Stimulated activated CD4-positive, alpha-beta T cell treated with anti-CD3 and anti-CD28 coated beads, Interleukin-4, amount 100 ng/mL, for 1 hour (primary cell): ENCODE results near the gene TMEM130.

Experiments used
- DNase-seq: peaks from one replicate; pipeline ENCODE4 v3.0.0-alpha.2; 2020

TMEM130 gene, protein sequence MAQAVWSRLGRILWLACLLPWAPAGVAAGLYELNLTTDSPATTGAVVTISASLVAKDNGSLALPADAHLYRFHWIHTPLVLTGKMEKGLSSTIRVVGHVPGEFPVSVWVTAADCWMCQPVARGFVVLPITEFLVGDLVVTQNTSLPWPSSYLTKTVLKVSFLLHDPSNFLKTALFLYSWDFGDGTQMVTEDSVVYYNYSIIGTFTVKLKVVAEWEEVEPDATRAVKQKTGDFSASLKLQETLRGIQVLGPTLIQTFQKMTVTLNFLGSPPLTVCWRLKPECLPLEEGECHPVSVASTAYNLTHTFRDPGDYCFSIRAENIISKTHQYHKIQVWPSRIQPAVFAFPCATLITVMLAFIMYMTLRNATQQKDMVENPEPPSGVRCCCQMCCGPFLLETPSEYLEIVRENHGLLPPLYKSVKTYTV

DNA sequence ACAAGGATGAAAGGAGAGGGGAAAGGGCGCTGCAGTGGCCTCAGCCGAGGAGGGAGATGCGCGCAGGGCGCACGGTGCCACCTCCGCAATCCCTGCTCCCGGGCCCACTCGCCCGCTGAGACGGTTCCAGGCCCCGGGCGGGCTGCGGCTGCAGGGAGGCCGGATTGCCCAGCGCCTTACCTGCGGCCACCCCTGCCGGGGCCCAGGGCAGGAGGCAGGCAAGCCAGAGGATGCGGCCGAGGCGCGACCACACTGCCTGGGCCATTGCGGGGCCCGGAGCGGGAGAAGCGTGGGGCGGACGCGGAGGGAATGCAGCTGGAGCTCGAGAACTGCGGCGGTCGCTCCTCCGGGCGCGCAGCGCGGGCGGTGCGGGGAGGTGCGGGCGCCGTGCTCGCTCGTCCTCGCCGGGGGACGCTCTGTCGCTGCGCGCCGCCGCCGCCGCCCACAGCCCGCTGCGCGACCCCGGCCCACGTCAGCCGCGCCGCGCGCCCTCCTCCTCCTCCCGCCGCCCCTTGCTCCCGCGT is at the start of gene TMEM130:
Gene TMEM130, minus strand, starts transcription at position 418 of the 524 bp plus-strand sequence. Its CDS starts 153 bp downstream, at position 265.
- DNase-seq, result no peak

DNA sequence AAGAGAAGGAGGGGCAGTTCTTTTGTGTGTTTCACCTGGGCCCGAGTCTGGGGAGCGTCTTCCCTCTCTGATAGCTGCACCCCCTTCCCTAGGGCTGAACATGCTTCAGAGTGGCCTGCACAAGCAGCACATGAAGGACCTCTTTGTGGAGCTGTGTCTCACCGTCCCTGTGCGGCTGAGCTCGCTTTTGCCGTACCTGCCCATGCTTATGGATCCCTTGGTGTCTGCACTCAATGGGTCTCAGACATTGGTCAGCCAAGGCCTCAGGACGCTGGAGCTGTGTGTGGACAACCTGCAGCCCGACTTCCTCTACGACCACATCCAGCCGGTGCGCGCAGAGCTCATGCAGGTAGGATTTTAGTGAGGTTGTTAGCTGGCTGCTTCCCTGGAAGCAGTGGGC is 47.5 kb upstream of the TMEM130 start:
- no peak for DNase-seq

DNA sequence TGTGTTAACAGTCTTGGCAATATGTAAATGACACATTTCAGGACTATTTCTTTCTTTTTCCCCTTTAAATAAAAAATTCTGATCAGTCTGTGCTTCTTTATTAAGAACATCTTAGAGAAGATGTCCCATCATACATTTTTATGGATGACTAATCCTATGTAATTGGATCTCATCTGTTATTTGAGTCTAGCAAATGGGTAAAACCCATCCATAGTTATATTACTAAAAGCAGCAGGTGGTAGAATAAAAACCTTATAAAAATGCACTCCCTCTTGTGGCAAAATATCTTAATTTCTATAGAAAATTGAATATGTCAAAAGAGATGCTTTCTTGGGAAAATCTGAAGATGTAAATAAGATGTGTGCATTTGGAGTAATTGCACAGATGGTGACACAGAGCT is 43.8 kb upstream of the TMEM130 start:
- DNase-seq, result no peak

DNA sequence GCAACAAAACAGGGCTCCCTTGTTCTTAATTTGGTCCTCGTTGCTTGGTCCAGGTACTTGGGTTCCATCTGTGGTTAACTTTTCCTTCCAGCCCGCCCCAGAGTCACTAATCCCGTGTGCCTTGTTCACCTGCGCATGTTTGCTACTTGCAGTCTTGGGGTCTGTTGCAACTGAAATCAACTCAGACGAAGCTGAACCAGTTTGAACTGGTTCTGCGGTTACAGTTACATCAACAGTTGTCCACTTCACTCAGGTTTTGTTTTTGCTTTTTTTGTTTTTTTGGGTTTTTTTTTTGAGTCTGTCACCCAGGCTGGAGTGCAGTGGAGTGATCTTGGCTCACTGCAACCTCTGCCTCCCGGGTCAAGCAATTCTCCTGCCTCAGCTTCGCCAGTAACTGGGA is 43.2 kb upstream of the TMEM130 start:
- no peak for DNase-seq

DNA sequence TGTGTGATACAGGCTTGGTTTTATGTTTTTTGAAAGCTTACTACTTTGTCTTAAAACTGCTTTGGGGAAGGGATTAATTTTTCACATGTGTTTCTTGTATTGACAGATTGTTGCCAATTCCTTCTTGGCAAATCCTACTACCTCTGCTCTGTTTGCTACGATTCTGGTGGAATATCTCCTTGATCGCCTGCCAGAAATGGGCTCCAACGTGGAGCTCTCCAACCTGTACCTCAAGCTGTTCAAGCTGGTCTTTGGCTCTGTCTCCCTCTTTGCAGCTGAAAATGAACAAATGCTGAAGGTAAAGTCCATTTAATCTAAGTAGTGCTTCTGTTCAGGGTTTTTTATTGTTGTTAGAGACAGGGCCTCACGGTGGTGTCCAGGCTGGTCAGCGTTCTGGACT is 42.1 kb upstream of the TMEM130 start:
- no peak for DNase-seq

DNA sequence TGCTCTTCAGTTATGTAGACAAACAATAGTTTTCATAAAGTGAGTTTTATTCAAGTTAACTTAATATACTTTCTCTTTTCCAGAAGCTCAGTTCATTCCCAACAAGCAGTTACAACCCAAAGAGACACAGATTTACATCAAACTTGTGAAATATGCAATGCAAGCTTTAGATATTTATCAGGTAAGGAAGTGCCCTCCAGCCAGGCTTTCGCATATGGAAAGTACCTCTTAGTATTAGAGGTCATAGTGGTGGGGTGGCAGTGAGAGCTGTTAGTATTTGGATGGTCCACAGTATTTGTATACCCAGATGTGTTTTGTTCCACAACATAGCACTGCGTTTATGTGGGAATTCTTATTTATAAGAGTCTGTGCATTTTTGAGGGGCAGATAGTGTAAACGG is 40.6 kb upstream of the TMEM130 start:
- no peak for DNase-seq

DNA sequence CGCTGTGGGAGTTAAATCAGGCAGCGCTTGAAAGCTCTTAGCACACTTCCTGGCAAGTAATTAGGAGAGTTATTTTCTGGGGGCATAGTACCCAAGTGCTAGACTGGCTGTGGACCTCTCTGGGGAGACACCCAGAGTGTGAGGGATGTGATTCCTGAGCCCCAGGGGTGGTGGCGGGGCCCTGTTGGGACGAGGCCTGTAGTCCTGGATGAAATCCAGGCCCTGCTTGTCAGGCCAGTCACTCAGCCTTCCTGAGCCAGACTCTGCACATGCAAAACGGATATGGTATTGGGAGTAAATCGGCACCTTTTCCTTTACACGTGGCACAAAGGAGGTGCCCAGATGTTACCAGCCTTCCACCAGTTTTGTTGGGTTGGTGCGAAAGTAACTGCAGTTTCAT is 39.7 kb upstream of the TMEM130 start:
- DNase-seq, result no peak

DNA sequence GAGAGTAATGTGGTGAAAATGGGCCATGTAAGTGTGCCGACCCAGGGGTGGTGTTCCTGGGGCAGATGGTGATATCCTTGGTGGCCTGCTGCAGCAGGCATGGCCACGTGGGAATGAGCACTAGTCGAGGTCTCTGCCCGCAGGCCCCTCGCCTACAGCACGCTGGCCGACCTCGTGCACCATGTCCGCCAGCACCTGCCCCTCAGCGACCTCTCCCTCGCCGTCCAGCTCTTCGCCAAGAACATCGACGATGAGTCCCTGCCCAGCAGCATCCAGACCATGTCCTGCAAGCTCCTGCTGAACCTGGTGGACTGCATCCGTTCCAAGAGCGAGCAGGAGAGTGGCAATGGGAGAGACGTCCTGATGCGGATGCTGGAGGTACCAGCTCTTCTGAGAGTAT is 38.8 kb upstream of the TMEM130 start:
- DNase-seq, result no peak

DNA sequence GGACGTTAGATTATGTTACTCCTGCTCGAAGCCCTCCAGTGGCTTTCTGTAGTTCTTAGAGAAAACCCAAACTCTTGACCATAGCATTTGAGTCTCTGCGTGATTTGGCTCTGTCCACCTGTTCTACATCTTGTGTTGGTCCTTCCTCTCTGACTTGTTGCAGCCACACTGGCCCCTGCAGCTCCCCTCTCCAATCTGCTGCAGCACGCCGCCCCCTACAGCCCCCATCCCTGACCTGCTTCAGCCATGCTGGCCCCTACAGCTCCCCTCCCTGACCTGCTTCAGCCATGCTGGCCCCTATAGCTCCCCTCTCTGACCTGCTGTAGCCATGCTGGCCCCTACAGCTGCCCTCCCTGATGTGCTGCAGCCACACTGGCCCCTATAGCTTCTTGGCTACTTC is 37.8 kb upstream of the TMEM130 start:
- no peak for DNase-seq

DNA sequence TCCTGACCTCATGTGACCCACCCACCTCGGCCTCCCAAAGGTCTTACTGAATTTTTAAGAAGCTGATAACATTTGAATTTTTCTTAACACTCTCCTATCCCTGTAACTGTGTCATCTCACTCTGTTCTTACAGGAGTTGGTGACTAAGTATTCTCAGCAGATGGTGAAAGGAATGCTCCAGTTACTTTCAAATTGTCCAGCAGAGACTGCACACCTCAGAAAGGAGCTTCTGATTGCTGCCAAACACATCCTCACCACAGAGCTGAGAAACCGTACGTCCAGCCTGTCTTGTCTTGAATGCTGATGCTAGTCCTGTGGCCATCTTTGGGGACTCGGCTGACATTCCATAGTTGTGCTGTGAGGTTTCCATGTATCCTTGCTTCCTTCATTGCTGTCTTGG is 33.4 kb upstream of the TMEM130 start:
- DNase-seq, result no peak

DNA sequence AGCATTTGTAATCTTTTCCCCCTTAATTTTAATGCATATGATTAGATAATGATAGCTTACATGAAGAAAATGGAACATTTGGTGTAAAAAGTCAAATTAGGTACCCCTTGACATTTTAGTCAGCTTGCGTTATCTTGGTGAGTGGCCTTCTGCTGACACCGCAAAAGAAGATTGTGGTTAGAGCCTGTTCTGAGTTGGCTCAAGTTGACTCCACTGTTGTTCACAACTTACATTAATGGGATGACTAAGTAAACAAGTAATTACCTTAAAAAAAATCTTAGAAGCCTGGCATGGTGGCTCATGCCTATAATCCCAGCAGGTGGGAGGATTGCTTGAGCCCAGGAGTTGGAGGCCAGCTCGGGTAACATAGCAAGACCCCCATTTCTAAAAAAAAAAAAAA is 32.7 kb upstream of the TMEM130 start:
- no peak for DNase-seq

DNA sequence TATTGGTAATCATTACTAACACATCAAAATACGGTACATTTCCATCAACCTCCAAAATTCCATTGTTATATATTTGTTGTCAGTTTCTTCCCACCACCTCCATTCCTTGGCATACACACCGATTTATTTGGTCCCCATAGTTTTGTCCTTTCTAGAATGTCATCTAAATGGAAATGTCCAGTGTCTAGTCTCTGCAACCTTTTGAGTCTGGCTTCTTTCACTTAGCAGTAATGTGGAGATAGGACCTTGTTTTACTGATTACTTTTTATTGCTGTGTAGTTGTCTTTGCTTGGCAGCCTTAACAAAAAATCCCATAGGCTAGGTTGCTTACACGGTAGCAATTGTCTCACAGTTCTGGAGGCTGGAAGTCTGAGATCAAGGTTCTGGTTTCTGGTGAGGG is 31.0 kb upstream of the TMEM130 start:
- DNase-seq, result no peak

DNA sequence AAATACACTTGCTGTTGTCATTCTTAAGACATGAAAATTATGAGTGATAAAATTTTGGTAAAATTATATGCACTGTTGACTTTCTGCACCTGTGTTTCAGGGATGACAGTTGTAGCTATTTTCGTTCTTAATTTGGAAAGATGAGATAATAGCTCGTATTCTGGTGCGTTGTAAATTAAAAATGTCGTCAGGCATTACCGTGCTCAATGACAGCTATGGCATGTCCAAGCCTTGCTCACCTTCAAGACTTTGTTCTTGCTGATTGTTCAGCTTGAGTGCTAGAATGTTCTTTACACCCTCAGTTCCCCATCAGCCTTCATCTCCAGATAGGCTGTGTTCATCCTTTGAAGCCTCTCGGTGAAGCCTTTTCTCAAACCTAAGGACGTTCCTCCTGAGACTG is 30.0 kb upstream of the TMEM130 start:
- DNase-seq, result no peak

DNA sequence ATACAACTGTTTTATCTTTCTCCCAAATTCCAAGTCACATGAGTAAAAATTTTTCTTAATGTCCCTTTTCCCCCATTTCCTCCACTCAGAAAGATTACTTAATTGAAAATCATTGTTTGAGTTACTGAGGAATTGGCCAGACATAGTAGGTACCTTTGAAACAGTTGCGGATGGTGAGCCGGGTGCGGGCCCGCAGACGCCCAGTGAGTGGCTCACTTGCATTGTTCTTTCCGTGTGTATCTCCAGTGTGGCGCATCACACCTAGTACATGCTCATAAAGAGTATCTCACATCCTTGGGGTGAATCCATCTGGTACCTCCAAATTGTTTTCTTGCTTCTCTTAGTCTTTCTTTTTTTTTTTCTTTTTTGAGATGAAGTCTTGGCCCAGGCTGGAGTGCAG is 22.8 kb upstream of the TMEM130 start:
- no peak for DNase-seq

DNA sequence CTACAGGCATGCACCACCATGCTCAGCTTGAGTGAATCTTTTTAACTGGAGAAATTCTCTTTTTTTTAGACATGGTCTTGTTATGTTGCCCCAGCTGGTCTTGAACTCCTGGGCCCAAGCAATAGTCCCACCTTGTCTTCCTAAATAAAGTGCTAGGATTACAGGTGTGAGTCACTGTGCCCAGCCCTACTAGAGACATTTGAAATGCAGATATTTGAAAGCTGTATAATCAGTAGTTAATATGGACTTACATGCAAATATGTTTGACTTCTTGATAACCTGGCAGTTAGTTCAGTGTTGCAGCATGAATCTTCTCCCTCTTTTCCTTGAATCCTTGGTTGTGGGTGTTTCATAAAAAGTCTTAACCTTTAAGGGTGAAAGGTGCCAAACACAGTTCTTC is 17.2 kb upstream of the TMEM130 start:
- DNase-seq, result no peak

DNA sequence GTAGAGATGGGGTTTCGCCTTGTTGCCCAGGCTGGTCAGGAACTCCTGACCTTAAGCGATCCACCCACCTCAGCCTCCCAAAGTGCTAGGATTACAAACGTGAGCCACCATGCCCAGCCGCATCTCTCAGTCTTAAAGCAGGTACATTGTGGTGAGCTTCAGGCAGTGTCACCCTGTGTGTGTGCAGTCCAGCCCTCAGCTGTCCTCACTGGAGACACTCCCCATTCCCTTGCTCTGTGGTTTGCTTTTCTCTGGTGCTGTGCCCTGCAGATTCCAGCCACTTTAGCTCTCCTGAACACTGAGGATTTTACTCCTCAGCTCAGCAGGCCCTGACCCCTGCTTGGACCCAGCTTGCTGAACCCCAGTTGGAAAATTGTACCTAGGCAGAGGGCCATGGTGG is 14.6 kb upstream of the TMEM130 start:
- DNase-seq, result no peak

DNA sequence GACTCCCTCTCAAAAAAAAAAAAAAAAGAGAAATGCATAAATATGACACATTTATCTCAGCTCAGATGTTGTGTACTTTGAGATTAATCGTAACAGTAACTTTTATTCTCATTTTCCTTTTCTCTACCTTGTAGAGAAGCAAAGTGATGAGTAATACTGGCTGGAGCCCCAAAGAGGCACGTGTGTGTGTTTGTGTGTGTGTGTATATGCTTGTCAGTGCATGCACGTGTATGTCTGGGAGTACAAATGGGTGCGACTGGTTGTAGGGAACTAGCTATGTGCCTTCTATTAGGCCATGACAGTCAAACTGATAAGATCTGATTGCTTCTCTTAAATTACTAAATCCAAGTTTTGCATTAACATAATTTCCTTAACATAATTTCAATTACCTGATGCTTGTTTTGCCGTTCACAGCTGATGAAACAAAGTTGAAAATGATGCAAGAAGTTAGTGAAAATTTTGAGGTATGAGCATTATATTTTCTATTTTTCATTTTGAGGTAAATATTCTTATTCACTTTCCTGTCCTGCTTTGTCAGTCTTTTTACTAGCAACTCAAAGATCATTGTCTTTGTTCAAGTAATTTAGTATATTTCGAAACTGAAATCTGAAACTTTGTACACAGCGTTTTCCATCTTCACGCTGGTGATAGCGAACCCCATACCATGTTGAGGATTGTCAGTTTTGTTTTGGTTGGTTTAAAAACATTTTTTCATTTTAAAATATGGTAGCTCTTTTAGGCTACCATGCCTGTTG is 11.9 kb upstream of the TMEM130 start:
- no peak for DNase-seq

DNA sequence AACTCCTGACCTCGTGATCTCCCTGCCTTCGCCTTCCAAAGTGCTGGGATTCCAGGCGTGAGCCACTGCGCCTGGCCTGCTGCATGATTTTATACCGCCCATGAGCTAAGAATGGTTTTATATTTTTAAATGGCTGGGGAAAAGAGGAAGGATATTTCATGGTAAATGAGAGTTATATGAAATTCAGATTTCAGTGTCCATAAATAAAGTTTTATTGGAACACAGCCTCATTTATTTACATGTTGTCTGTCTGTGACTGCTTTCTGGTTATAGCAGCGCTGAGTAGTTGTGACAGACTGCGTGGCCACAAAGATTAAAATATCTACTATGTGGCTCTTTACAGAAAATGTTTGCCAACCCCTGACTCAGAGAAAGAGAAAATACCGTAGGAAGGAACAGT is 10.7 kb upstream of the TMEM130 start:
- DNase-seq, result no peak

DNA sequence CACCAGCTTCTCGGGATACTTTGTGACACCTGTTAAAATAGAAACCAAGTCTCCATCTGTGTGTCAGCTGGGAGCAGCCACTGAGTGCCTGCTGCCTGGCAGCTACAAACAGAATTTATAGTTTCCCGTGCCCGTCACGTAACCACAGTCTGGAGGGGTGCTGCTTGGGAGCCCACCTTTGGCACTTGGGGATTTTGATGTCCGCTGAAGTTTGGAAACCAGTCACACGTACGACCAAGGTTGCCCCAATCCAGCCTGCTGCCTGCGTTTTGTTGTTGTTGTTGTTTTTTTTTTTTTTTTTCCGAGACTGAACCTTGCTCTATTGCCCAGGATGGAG is 10.1 kb upstream of the TMEM130 start:
- no peak for DNase-seq

DNA sequence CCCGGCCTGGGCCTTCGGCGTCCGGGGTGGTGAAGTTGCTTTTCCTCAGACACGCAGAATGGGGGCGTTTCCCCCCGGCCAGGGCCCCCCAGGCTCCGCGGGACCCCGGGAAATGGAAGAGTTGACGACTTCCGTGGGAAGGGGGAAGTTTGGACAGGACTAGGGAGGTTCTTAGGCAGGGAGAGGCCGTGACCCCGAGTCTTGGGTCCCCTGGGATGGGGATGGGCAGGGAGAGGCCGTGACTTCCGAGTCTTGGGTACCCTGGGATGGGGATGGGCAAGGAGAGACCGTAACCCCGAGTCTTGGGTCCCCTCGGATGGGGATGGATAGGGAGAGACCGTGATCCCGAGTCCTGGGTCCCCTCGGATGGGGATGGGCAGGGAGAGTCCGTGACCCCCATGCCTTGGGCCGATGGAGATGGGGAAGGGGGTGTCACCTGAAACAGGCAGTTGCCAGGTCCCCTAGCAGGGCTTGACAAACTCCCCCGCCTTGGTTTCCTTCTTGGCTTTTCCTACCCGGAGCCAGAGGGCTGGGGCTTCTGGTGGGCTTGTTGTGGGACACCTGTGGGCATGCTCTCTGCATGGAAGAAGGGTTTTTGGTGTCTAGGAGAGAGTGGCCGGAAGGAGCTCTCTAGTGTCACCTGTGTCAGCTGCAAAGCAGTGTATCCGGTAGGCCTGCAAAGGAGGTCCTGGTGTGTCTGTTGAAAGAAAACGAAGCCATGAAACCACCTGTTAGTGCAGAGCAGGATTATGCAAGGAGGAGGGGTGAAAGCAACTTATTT is 9.6 kb upstream of the TMEM130 start:
- peak; percentile 55 for DNase-seq

DNA sequence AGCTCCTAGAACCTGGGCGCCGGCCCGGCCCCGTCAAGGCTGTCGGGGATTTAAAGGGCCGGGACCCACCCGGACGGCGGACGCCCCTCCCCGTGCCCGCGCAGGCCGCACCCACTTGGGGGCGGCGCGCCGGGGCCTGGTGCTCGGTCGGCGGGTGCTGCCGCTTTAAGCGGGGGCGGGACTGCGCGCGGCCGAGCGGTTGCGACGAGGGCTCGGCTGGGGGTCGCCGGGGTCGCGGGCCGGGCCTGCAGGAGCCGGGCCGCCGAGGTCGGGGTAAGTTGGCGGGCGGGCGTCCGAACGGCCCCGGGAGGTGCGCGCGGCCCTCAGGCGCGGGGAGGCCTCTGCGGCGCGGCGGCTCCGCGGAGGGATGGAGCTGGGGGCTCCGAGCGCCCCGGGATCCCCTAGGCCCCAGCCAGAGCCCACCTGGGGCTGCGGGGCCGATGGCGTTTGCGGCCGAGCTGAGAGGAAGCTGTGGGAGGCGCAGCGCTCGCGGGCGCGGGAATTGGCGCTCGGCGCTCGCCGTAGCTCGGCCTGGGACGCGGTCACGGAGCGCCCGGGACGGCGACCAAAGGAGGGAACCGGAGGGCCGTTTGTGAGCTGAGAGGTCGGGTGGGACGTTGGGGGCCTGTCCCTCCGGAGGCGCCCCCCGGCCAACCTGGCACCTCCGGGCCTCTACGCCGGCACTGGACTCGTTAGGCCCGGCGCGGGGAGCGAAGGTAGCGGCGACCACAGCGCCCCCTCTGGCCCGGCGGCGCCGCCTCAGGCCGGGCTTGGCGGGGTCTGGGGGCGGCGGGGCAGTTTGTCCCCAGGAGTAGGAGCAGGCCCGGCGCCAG is 8.8 kb upstream of the TMEM130 start, which contains the start of gene TRRAP:
Gene TRRAP, plus strand, starts transcription at position 168 of the 833 bp plus-strand sequence. CDS start 2,619 bp downstream, outside the sequence.
- DNase-seq, result peak; percentile 81

DNA sequence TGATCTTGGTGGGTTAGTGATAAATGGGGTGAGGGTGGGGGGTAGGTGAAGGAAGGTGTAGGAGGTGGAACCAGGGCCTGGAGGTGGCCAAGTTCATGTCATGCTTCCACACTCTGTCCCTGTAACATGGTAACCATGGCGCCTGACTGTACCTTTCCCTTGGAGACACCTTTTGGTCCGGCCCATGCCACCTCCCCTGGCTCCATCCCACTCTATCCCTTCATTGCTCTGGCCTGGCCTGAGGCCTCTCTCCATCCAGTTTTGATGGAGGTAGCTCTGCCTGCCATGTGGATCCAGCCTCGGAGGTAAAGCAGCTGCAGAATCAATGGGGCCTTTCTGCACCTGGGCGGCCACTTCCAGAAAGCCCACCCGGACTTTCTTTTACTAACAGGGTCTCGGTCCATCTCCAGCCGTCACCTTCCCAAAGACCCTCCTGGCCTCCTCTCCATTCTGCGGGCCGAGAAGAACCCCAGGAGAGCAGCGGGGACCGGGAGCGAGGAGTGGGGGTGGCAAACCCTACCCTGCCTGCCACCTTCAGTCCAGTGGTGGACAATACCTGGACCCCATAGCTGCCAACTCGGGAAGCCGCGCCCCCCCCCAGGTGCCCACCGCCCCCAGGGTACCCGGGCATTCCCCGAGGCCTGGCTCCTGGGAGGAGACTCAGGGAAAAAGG is 8.0 kb upstream of the TMEM130 start:
- DNase-seq, result no peak
